Astrocyte (in vitro differentiated cells and primary cell): ENCODE measurements around the gene PRR22. TPM values are rescaled to one million over a fixed set of nuclear protein-coding genes. Genes with fewer than 3 reads are reported as not detected.

Source experiments
- DNase-seq: peaks from one replicate; pipeline ENCODE4 v3.0.0-alpha.2; 2010; ENCODE audit warnings: low read depth
- FAIRE-seq: peaks from 2 replicates; lab custom pipeline; 2011; peaks lifted over from hg19 to GRCh38; lab: Jason Lieb, UNC
- H2AFZ ChIP-seq: 2 replicates; pipeline ENCODE4 v1.6.0; 2012; ENCODE audit warnings: low read depth, low read length, inconsistent platforms
- H3K27ac ChIP-seq: 2 replicates; pipeline ENCODE4 v1.5.1; 2011; ENCODE audit warnings: low read depth, low read length, inconsistent platforms
- H3K27me3 ChIP-seq: 2 replicates; pipeline ENCODE4 v1.6.0; 2011; ENCODE audit warnings: low read length, inconsistent platforms; ENCODE audit not compliant: insufficient read depth
- H3K36me3 ChIP-seq: 2 replicates; pipeline ENCODE4 v1.5.1; 2011; ENCODE audit warnings: low read length, inconsistent platforms; ENCODE audit not compliant: insufficient read depth
- H3K4me1 ChIP-seq: 2 replicates; pipeline ENCODE4 v1.5.1; 2011; ENCODE audit warnings: low read length, inconsistent platforms; ENCODE audit not compliant: insufficient read depth
- H3K4me2 ChIP-seq: 2 replicates; pipeline ENCODE4 v1.6.0; 2012; ENCODE audit warnings: low read length, inconsistent platforms
- H3K4me3 ChIP-seq: 2 replicates; pipeline ENCODE4 v1.5.1; 2011; ENCODE audit warnings: low read depth, mild to moderate bottlenecking, low read length, inconsistent platforms; ENCODE audit not compliant: insufficient read depth
- H3K79me2 ChIP-seq: 2 replicates; pipeline ENCODE4 v1.6.0; 2012; ENCODE audit warnings: mild to moderate bottlenecking, low read length, inconsistent platforms; ENCODE audit not compliant: insufficient read depth
- H3K9ac ChIP-seq: 2 replicates; pipeline ENCODE4 v1.6.0; 2012; ENCODE audit warnings: mild to moderate bottlenecking, low read length, inconsistent platforms
- H3K9me3 ChIP-seq: 2 replicates; pipeline ENCODE4 v1.5.1; 2012; ENCODE audit warnings: low read depth, mild to moderate bottlenecking, low read length, inconsistent platforms; ENCODE audit not compliant: insufficient read depth
- H4K20me1 ChIP-seq: 2 replicates; pipeline ENCODE4 v1.6.0; 2012; ENCODE audit warnings: low read length, inconsistent platforms; ENCODE audit not compliant: insufficient read depth
- H3K27ac Mint-ChIP-seq: one replicate; pipeline ENCODE4 v1.8.0; 2021; ENCODE audit warnings: mild to moderate bottlenecking, mixed read lengths; ENCODE audit not compliant: unreplicated experiment
- H3K27me3 Mint-ChIP-seq: one replicate; pipeline ENCODE4 v1.8.0; 2021; ENCODE audit warnings: low read depth, mixed read lengths; ENCODE audit not compliant: unreplicated experiment
- H3K36me3 Mint-ChIP-seq: one replicate; pipeline ENCODE4 v1.8.0; 2021; ENCODE audit warnings: low read depth, mixed read lengths; ENCODE audit not compliant: unreplicated experiment
- H3K4me1 Mint-ChIP-seq: one replicate; pipeline ENCODE4 v1.8.0; 2021; ENCODE audit warnings: low read depth, mixed read lengths; ENCODE audit not compliant: unreplicated experiment
- H3K4me3 Mint-ChIP-seq: one replicate; pipeline ENCODE4 v1.8.0; 2021; ENCODE audit warnings: mild to moderate bottlenecking, moderate library complexity, mixed read lengths; ENCODE audit not compliant: unreplicated experiment
- H3K9me3 Mint-ChIP-seq: one replicate; pipeline ENCODE4 v1.8.0; 2021; ENCODE audit warnings: mild to moderate bottlenecking, mixed read lengths; ENCODE audit not compliant: unreplicated experiment
- CTCF ChIP-seq: IDR thresholded peaks from 2 replicates; pipeline ENCODE4 v1.5.1; 2011; ENCODE audit warnings: low read depth, mild to moderate bottlenecking, inconsistent platforms, low read length, moderate library complexity; ENCODE audit not compliant: insufficient read depth
- EZH2 ChIP-seq: IDR thresholded peaks from 2 replicates; pipeline ENCODE4 v1.6.1; 2012; ENCODE audit warnings: mild to moderate bottlenecking, low read length, inconsistent platforms; ENCODE audit not compliant: insufficient read depth
- total RNA-seq: library from RNA; stranded (reverse); gene quantifications from 2 replicates; pipeline ENCODE4 v1.2.1, GENCODE V29; 2021

Gene PRR22
- total RNA-seq, 1 donor from 2014 or later: 2.4 TPM

DNA sequence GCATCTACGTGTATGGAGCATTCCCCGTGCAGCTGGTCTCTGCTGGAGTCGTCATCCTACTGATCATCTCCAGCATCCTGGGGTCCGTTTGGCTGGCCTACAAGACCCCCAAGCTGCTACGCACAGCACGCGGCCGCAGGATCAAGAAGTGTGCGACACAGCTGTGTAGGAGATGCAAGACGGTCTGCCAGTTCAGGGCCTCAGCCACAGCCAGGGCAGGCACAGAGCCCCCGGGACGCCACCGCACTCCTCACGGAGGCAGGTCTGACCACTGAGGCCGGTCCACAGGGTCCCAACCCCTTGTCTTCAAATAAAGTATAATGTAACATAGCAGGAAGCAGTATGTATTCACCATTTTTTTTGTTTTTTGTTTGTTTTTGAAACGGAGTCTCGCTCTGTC is 6.1 kb downstream of the PRR22 start:
- no peaks in the 10 kb centered on the region for H3K36me3 Mint-ChIP-seq
- H3K27ac Mint-ChIP-seq: no peak overlapping the region
- H3K27ac ChIP-seq: no peak overlapping the region
- no peak for FAIRE-seq
- H3K4me3 ChIP-seq: no peak overlapping the region
- H3K27me3 ChIP-seq: no peaks in the 10 kb centered on the region
- no peaks in the 10 kb centered on the region for H3K4me1 ChIP-seq
- TF ChIP-seq EZH2 (no peak), CTCF (no peak)
- H3K9me3 Mint-ChIP-seq: no peaks in the 10 kb centered on the region
- peaks cover 5% of the 10 kb centered on the region for H3K27me3 Mint-ChIP-seq
- H3K79me2 ChIP-seq: no peaks in the 10 kb centered on the region
- H3K9me3 ChIP-seq: no peaks in the 10 kb centered on the region
- no peak for DNase-seq
- no peak overlapping the region for H2AFZ ChIP-seq
- H3K36me3 ChIP-seq: no peaks in the 10 kb centered on the region
- H4K20me1 ChIP-seq: no peaks in the 10 kb centered on the region
- H3K9ac ChIP-seq: no peak overlapping the region
- H3K4me2 ChIP-seq: no peak overlapping the region
- no peak overlapping the region for H3K4me3 Mint-ChIP-seq
- no peaks in the 10 kb centered on the region for H3K4me1 Mint-ChIP-seq

DNA sequence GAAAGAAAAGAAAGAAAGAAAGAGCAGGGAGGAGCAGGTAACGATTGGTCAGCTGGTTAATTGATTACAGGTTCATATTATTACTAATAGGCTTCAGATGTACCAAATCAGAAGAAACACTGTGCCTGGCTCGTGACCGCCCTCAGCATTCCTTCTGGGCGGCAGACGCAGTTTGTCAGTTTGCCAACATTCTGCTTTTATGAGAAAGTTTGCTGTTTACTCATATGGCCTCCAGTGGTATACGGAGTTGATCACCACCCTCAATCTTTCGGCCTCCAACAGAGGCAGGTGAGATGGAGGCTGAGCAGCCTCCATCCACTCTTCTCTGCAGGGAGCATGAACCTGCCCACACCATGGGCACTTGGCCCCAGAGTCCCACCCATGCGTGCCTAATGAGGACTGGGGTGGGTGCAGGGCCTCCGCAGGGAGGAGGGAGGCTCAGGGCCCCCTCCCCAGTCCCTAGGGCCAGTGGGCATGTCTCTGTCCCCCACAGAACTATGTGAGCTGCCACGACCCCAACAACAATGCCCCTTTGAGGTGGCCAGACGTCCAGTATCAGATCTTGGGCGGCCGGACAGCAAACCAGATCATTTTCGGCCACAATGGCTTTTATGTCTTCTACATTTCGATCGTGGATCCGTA is 8.8 kb downstream of the PRR22 start:
- no peaks in the 10 kb centered on the region for H3K4me1 Mint-ChIP-seq
- no peak overlapping the region for H3K27ac Mint-ChIP-seq
- H3K4me1 ChIP-seq: no peaks in the 10 kb centered on the region
- H3K27me3 ChIP-seq: no peaks in the 10 kb centered on the region
- H3K9me3 ChIP-seq: no peaks in the 10 kb centered on the region
- TF ChIP-seq CTCF: no peak
- no peak for TF ChIP-seq EZH2
- H3K9me3 Mint-ChIP-seq: no peaks in the 10 kb centered on the region
- no peak overlapping the region for H3K27ac ChIP-seq
- no peaks in the 10 kb centered on the region for H4K20me1 ChIP-seq
- H3K36me3 Mint-ChIP-seq: no peaks in the 10 kb centered on the region
- H3K4me2 ChIP-seq: no peak overlapping the region
- H3K4me3 ChIP-seq: no peak overlapping the region
- peaks cover 5% of the 10 kb centered on the region for H3K27me3 Mint-ChIP-seq
- no peak overlapping the region for H2AFZ ChIP-seq
- DNase-seq: peak; percentile 14
- H3K79me2 ChIP-seq: no peaks in the 10 kb centered on the region
- H3K36me3 ChIP-seq: no peaks in the 10 kb centered on the region
- no peak overlapping the region for H3K4me3 Mint-ChIP-seq
- H3K9ac ChIP-seq: no peak overlapping the region
- FAIRE-seq: no peak

DNA sequence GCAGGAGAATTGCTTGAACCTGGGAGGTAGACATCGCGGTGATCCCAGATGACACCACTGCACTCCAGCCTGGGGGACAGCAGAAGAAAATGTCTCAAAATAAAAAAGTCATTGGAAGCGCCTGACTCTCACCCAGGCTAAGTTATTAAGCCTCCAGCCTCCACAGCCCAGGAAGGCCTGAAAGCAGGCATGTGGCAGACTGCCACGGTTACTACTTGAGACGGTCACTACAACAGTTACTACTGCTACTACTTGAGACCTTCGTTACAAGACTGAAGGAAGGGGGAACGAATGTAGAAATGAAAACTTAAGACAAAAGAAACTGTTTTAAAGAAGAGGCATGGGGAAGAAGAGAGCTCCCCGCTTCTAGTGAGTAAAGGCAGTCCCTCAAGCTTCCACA is 9.6 kb downstream of the PRR22 start:
- H3K4me2 ChIP-seq: no peak overlapping the region
- Mint-ChIP-seq H3K4me3 (no peak overlapping the region), H3K27me3 (peaks cover 5% of the 10 kb centered on the region), H3K9me3 (no peaks in the 10 kb centered on the region), H3K36me3 (no peaks in the 10 kb centered on the region), H3K27ac (no peak overlapping the region), H3K4me1 (no peaks in the 10 kb centered on the region)
- DNase-seq: no peak
- no peaks in the 10 kb centered on the region for H4K20me1 ChIP-seq
- no peaks in the 10 kb centered on the region for H3K36me3 ChIP-seq
- H3K79me2 ChIP-seq: no peaks in the 10 kb centered on the region
- no peak overlapping the region for H3K9ac ChIP-seq
- H3K4me3 ChIP-seq: no peak overlapping the region
- TF ChIP-seq CTCF (no peak), EZH2 (no peak)
- FAIRE-seq: no peak
- H3K27ac ChIP-seq: no peak overlapping the region
- H3K9me3 ChIP-seq: no peaks in the 10 kb centered on the region
- H3K4me1 ChIP-seq: no peaks in the 10 kb centered on the region
- H3K27me3 ChIP-seq: no peaks in the 10 kb centered on the region
- no peak overlapping the region for H2AFZ ChIP-seq
